ENCODE measurements around the gene ZAR1L. TPM values are rescaled to one million over a fixed set of nuclear protein-coding genes. Genes with fewer than 3 reads are reported as not detected.

The ZAR1L gene
- total and polyA plus RNA-seq, 9 of the 15 experiments (the other 6 are each of a cell fraction or from before 2014, with no cell fraction given), result not detected

DNA sequence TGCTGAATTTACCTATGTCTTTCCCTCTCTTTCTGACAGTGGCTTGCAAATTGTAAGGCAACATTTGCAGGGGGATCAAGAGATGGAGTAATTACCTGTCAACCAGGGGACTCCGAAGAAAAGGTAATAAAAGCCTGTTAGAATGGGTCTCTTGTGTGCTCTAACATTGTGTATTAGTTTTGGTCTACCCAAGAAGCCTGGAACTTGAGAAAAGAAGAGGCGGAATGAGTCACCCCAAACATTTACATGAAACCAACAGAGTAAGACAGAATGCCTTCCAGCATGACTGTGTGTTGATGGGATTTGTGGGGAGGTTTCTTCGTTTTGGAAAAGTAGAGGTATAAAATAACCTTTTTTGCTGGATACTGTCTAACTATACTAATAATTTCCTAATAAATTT, 36.7 kb downstream of the ZAR1L start:
- TF ChIP-seq ZNF644 (tag; IDR thresholded peaks at IDR 0.05; ENCODE audit: low read depth) (no peak), LEF1 (IDR thresholded peaks at IDR 0.05) (no peak), POLR2AphosphoS2 (IDR thresholded peaks at IDR 0.05; ENCODE audit: low read length) (no peak), POLR2G (IDR thresholded peaks at IDR 0.05; ENCODE audit: low read depth, low read length) (no peak), NFYB (IDR thresholded peaks at IDR 0.05; ENCODE audit: extremely low read depth, insufficient read length) (no peak), HNRNPLL (IDR thresholded peaks at IDR 0.05; ENCODE audit: low read depth, low read length, poor library complexity, severe bottlenecking) (no peak)
- TF ChIP-seq, protein P1, sequence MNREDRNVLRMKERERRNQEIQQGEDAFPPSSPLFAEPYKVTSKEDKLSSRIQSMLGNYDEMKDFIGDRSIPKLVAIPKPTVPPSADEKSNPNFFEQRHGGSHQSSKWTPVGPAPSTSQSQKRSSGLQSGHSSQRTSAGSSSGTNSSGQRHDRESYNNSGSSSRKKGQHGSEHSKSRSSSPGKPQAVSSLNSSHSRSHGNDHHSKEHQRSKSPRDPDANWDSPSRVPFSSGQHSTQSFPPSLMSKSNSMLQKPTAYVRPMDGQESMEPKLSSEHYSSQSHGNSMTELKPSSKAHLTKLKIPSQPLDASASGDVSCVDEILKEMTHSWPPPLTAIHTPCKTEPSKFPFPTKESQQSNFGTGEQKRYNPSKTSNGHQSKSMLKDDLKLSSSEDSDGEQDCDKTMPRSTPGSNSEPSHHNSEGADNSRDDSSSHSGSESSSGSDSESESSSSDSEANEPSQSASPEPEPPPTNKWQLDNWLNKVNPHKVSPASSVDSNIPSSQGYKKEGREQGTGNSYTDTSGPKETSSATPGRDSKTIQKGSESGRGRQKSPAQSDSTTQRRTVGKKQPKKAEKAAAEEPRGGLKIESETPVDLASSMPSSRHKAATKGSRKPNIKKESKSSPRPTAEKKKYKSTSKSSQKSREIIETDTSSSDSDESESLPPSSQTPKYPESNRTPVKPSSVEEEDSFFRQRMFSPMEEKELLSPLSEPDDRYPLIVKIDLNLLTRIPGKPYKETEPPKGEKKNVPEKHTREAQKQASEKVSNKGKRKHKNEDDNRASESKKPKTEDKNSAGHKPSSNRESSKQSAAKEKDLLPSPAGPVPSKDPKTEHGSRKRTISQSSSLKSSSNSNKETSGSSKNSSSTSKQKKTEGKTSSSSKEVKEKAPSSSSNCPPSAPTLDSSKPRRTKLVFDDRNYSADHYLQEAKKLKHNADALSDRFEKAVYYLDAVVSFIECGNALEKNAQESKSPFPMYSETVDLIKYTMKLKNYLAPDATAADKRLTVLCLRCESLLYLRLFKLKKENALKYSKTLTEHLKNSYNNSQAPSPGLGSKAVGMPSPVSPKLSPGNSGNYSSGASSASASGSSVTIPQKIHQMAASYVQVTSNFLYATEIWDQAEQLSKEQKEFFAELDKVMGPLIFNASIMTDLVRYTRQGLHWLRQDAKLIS (CRISPR knock-in tag; IDR thresholded peaks at IDR 0.05), result no peak
- TF ChIP-seq, protein P2, sequence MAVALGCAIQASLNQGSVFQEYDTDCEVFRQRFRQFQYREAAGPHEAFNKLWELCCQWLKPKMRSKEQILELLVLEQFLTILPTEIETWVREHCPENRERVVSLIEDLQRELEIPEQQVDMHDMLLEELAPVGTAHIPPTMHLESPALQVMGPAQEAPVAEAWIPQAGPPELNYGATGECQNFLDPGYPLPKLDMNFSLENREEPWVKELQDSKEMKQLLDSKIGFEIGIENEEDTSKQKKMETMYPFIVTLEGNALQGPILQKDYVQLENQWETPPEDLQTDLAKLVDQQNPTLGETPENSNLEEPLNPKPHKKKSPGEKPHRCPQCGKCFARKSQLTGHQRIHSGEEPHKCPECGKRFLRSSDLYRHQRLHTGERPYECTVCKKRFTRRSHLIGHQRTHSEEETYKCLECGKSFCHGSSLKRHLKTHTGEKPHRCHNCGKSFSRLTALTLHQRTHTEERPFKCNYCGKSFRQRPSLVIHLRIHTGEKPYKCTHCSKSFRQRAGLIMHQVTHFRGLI (CRISPR knock-in tag; IDR thresholded peaks at IDR 0.05), result no peak
- WGBS (ENCODE audit: insufficient coverage, low coverage, missing lambda C conversion rate), result 0% methylated on average over 3 of the region's 3 CpGs
- Histone ChIP-seq H3K27me3 (ENCODE audit: control insufficient read depth in 2 of 2, insufficient read depth in 2 of 2, low read length in 2 of 2) (peaks cover 3 to 11% of the 10 kb centered on the region in 2 experiments; a peak in 4 of 5 replicates), H3K9me1 (ENCODE audit: control insufficient read depth, insufficient read depth, low read length) (no peaks in the 10 kb centered on the region), H2AFZ (ENCODE audit: low read depth, low read length) (no peak overlapping the region), H3K9me3 (replicated peaks; ENCODE audit: control insufficient read depth, insufficient read depth, low read depth, low read length) (no peaks in the 10 kb centered on the region), H3K27ac (ENCODE audit: extremely low read depth, low read depth, low read length) (no peak overlapping the region), H3K4me3 (no peak overlapping the region), H3K9ac (ENCODE audit: insufficient read depth in 1 of 2, low read depth in 2 of 2, low read length in 2 of 2) (no peak overlapping the region), H3K36me3 (ENCODE audit: control insufficient read depth, insufficient read depth, low read length) (no peaks in the 10 kb centered on the region), H3K4me2 (ENCODE audit: insufficient read depth, low read length) (no peak overlapping the region), H3K4me1 (replicated peaks in 1 of 2; ENCODE audit: control insufficient read depth in 2 of 2, insufficient read depth in 2 of 2, low read length in 2 of 2) (no peaks in the 10 kb centered on the region), H3K79me2 (ENCODE audit: control insufficient read depth, insufficient read depth, low read length) (no peaks in the 10 kb centered on the region), H4K20me1 (replicated peaks; ENCODE audit: control insufficient read depth, insufficient read depth, low read length) (no peaks in the 10 kb centered on the region)
- no peak for ATAC-seq
- ChIA-PET POLR2A (no interaction called here), CTCF (ENCODE audit: low intra/inter-chr PET ratio) (no interaction called here)
- intact Hi-C loops (cut with micrococcal nuclease), result no loop called here
- in situ Hi-C loops (cut with MboI), result no loop called here
- no TSS peak for BruUV-seq (replicated peaks)
- FAIRE-seq, result no peak
- DNase-seq (ENCODE audit: extremely low read depth in 1 of 4, low spot score in 3 of 4), result no peak

Measured in K562 (cell line).